Mesenteric fat pad (tissue), 1 donor: ENCODE results near the gene CADM1. TPM values are rescaled to one million over a fixed set of nuclear protein-coding genes. Genes with fewer than 3 reads are reported as not detected.
"Not testable (repeated sequence)": the region's sequence is repeated elsewhere in the genome, so short reads cannot be mapped to it uniquely, and the experiment has no call there.

Experiments used
- DNase-seq: peaks from one replicate; pipeline ENCODE4 v3.0.0-alpha.2; 2020; ENCODE audit warnings: low spot score
- total RNA-seq: library from RNA; stranded (reverse); fragmentation: NEBNext Ultra II Directional; extraction: Animal tissue kit (Norgen Biotek cat#: 25700); gene quantifications from one replicate; pipeline ENCODE4 v1.2.1, GENCODE V29; 2021
- donor health status: DM: yes; HTN: yes; CAD: no.

The CADM1 gene
- total RNA-seq, 1 donor from 2014 or later, result 14.8 TPM

DNA sequence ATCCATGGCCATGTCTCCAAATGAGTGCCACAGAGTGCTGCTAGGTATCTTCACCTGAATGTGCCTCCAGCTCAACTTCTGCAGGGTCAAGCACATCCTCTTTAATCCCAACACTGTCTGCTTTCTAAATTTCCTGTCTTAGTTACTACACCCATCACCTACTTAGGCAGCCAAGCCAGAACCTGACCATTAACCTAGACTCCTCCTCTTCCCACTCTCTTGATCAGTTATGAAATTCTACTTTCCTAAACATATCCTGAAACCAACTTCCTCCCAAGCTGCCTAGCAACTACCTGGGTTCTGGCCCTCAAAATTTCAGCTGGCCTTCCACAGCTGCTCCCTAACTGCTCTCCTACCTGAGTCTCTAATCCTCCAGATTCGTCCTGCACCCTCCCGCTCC is 22.7 kb downstream of the CADM1 start:
- no peak for DNase-seq

DNA sequence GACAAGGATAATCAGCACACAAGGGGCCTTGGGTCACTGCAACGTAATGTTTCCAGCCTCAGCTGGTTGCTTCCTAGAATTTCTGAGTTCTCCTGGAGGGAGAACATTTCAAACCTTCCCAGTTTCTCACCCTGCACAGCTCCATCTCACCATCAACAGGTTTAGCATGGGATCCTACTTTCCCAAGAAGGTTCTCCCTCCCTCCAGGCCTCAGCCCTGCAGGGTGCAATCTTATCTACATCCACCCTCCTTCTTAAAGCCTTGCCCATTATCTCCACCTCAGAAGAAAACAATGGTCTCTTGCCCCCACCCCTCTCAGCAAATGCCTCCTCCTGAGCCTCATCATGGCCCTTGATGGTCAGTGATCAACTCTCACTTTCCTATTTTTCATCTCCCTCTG is 23.6 kb downstream of the CADM1 start:
- DNase-seq, result no peak

DNA sequence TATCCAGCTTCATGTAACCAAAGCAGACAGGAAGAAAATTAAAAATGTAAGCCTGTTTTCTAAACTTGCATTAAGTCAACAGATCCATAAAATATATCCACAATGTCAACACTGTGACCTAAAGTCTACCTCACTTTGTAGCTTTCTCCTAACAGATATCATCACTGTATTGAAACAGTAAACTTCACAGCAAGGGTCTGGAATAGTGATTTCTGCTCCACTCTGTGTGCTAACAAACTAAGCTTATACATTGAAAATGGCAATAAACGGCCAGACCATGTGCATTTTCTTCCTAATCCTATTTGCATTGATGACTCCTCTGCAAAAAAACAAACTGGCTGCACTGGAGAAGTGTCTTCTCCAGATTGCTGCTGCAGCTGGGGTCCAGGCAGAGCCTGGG is 26.8 kb downstream of the CADM1 start:
- DNase-seq, result no peak

DNA sequence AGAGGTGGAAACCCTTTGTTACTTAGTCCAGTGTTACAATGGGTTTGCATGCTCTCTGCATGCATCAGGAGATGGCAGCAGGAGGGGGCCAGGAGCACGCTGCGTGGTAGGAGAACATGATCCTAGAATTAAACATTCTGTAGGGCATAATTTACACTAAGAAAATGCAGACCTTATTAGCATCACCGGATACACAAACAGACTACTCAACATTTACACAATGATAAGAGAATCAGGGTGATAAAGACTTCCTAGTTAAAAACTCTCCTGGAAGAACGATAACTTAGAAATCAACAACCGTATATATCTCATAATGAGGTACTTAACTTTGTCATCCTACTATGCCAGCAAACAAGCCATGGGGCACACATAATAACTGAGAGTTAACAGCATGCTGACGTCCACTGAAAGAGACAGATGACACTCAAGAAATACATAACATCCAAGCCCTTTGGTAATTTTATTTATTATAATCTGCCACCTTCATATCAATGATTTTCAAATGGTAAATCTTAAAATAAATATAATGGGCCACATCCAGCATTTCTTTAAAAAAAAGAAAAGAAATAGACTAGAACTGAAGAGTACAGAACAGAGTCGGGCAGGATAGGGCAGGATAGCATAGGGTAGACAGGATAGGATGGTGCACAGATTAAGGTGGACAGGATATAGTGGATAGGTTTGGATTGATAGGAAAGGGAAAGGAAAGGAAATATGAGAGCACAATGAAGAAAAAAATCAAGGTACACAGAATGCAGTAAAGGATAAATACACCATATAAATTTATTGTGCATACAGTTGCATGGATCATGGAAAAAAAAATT is 27.5 kb downstream of the CADM1 start:
- DNase-seq, result no peak

DNA sequence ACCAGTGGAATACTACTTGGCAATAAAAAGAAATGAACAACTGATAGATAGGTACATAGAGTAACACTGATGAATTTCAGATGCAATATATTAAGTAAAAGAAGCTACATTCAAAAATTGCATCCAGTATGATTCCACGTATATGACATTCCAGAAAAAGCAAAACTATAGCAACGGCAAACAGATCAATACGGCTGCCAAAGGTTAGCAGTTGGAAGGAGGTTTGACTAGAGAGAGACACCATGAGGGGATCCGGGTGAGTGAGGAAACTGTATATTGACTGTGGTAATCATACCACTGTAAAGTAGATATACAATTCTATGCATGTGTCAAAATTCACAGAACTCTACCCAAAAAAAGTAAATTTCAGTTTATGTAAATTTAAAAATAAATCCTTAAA is 28.7 kb downstream of the CADM1 start:
- no peak for DNase-seq

DNA sequence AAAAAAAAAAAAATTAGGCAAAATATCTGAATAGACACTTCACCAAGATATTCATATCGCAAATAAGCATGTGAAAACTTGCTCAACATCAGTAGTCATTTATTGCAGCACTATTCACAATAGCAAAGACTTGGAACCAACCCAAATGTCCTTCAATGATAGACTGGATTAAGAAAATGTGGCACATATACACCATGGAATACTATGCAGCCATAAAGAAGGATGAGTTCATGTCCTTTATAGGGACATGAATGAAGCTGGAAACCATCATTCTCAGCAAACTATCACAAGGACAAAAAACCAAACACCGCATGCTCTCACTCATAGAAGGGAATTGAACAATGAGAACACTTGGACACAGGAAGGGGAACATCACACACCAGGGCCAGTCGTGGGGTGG is 29.9 kb downstream of the CADM1 start:
- not testable (repeated sequence) for DNase-seq

DNA sequence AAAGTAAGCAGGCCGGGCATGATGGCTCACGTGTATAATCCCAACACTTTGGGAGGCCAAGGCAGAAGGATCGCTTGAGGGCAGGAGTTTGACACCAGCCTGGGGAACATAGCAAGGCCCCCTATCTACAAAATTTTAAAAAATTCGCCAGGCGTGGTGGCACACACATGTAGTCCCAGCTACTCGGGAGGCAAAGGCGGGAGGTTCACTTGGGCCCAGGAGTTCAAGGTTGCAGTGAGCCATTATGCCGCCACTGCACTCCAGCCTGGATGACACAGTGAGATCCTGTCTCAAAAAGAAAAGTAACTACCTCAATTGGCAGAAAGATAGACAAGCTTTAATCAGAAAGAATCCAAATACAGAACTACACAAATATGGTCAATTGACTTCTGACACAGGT is 31.0 kb downstream of the CADM1 start:
- DNase-seq, result no peak

DNA sequence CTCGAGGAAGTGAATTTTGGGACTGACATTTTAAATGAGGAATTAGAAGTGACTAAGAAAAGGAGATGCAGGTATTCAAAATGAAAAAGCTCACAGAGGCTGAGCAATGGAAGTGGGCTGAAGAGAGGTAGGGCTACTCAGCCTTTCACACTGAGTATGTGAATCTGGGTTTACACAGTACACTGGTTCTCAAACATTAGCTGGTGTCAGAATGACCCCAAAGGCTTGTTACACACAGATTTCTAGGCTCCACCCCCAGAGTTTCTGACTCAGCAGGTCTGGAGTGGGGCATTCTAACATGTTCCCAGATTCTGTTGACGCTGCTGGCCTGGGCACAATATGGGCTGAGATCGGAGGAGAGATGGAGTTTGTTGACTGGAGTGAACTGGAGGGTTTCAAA is 32.8 kb downstream of the CADM1 start:
- DNase-seq, result no peak

DNA sequence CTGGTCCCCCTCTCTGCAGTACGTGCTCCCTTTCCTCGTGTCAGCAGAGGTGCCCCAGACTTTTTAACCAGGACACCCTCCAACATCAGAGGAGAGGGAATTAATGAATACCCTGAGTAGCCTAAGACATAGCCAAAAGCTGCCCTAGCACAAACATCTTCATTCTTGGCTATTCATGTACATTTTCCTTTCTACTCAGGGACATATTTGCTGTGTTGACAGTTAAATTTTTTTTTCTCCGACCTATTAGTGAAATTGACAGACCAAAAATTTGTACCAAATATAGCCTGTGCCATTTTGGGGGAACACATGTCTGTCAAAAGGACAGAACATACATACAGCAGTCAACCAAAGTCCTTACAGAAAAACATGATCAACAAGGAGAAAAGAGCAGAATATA is 33.3 kb downstream of the CADM1 start:
- DNase-seq, result no peak

DNA sequence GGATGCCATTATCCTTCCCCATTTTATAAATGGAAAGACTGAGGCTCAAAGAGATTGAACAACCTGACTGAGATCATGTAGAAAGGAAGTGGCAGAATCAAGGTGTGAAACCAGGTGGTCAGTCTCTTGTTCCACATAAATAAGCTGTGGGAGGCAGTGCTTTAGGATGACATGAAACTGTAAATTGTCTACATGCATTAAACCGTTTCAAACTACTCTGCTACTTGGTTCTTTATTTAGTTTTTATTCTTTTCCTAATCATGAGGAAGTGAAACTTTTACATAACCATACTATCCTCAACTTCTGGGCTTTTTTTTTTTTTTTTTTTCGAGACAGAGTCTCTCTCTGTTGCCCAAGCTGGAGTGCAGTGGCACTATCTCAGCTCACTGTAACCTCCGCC is 34.9 kb downstream of the CADM1 start:
- DNase-seq, result no peak

DNA sequence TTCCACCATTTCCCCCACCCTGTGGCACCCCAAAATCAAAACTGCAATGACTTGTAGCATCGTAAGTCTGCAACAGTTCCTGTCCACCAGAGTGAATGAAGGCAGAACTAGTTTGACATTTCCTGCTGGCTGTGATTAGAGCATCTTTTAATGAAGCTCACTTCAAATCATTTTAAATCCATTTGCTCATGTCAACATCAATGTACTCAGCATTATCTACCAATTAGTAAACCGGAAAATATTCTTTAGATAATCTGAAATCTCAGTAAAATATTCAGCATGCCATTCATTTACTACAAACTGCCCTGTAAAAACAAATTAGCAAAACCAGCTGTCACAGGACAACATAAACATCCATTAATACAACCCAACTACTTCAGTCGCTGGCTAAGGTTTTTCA is 38.1 kb downstream of the CADM1 start:
- DNase-seq, result no peak

DNA sequence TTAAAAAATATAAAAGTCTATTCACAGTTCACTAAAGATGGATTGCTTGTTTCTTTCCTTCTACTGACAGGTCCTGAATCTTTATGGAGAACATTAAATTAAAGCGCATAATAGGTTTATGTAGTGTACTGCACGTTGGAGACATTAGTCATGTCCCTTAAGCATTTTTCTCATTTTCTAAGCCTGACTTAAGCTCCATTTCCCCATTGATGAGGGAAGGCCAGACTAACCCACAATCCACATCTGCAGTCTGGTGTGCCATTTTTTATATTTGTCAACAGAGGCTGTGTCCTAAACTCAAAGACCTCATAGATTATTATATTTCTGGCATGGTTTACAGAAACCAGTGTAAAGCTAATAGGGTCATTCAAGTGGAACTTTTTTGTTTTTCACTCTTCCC is 39.9 kb downstream of the CADM1 start:
- DNase-seq, result no peak

DNA sequence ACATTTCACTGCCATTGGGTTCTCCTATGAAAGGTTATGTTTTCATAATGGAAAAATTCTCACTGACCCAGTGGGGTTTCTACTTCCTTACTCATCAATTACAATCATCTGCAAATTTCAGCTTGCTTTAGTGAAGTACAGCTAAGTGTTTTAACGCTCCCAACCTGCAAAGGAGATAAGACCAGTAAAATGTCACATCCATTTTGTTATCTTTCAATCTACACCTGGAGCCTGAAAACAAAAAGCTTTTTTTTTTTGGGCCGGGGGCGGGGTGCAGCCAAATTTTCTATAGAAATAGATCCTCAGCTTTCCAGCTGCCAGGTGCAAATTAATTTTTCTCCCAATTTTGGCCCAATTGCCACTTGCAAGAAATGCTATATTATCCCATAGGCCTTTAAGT is 40.6 kb downstream of the CADM1 start:
- DNase-seq, result no peak

DNA sequence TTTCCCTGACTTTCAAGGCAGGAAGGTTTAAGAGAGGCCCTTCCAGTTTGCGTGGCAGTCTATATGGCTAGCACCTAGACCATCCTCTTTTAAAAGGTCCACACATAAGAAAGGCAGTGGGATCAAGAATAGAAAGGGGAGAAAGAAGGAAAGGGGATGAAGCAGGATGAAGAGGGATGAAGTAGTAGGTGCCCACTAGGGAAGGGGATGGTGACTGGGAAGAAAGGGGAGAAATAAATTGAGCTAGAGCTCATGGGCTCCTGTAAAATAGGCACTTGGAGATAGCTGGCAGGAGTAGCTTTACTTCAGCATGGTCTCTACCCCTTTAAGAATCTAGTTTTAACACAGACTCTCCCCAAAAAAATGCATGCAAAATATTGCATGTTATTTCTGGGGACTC is 41.5 kb downstream of the CADM1 start:
- DNase-seq, result no peak

DNA sequence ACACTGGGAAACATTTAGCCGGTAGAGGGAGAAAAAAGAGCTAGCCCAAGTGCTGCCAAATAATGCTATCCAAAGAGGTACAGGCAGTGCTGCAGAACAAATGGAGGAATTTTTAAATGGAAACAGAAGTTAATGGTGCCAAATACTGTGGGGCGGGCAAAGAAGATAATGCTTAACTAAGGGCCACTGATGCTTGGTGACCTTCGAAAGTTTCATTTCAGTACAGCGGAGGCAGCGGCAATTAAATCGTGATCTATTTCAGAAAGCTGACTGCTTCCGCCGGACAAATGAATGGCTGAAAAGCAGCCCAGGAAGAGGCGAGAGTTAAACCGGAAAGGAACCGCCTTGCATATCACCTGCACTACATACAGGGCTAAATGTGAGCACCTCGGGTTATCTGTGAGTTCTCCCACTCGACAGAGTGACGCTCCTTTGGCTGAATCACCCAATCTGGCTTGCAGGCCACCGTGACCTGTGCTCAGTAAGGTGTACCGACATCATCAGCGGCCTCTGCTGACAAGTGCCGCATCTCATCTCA is 42.1 kb downstream of the CADM1 start:
- DNase-seq, result no peak

DNA sequence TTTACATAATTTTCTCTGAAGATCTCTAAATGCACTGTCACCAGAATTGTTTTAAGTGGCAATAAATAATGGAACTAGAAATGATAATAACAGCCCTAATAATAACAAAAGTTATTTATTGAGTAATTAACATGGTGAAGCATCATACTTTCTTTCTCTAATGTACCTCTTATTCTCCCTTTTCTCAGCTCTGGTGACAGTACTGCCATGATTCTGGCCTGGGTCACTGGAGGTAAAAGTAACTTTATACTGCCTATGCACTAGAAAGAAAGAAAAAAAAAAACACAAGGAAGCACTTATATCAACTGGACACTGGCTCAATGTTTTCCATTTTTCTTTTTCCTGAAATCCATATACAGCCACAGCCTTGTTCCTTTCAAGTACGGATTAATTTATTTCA is 43.7 kb downstream of the CADM1 start:
- no peak for DNase-seq

DNA sequence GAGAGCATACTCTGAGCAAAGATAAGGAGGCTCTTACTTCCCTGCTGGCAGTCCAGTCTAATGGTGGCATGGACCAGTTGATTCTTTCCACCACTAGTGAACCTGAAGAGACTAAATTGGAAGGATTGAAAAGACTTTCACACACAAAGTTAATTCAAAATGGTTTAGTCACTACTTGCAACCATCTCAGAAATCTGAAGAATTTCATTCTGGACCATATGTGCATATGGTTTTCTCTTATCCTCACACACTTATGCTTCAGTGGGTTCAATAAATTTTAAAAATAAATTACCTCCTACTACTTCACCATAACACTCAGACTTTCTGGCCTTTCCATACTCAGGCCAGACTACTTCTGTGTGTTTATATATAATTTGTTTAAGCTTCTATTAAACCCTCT is 44.7 kb downstream of the CADM1 start:
- DNase-seq, result no peak

DNA sequence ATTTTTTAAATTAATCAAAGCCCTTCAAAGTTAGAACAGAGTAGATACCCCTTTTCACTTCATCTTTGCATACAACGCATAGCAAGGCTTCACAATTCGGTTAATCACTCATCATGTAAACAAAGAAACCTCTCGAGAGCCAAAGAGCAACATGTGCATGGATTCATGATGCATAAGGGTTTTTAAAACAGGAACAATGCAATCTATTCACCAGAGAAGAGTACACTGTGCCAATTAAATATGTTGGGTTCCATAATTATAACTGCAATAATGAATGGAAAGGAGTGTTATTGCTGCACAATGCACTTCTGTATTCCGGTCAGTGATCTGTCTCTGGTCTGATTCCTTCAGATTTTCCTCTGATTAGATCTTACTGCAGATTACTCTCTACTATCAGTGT is 45.3 kb downstream of the CADM1 start:
- no peak for DNase-seq

DNA sequence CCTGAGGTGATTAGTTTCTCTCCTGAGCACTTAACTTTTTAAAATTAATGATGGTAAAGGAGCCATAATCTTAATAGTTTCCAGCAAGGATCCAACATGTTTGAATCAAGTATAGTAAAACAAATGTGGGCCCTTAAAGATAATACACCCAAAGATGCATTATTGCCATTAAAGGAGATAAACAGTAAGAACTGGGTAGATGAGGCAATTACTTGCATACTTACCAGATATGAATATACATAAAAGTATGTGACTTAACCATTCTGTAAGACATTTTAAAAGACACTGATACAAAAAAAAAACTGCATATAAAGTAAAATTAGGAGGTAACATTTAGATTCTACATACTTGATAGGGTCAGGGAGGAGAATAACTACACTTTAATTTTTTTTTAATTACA is 48.2 kb downstream of the CADM1 start:
- no peak for DNase-seq

DNA sequence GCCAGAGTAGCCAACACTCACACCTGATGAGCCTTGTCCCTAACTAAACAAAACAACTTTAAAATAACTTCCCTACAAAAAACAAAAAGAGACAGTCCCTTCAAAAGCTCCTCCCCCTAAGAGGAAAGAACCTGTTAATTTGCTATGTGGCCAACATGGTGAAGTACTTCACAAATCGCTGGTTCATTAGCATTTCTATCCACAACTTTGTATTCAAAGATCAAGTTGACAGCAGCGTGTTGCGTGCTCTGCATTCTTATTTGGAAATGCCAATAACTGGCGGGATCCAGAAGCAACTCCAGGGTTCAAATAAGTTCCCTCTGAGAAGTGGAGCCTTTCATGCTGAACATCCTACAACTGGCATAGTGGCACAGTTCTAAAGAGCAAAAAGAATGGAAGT is 48.6 kb downstream of the CADM1 start:
- DNase-seq, result no peak

DNA sequence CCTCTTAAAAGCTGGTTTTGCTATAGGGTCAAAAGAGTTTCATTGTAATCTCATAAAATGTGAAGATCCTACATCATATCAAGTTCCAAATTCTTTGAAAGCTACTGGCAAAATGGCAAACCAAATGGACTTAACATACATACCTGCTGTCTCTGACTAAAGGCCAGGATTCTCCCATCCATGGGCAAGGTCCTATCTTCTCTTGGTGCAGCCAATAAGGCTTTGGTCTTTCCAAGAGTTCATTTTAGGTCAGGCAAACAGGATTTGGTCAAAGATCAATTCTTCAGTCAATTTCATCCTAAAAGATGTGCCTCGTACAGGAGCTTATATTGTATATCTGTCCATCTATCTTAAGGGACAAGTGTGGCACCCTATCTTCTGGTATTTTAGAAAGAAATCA is 49.7 kb downstream of the CADM1 start:
- DNase-seq, result no peak

DNA sequence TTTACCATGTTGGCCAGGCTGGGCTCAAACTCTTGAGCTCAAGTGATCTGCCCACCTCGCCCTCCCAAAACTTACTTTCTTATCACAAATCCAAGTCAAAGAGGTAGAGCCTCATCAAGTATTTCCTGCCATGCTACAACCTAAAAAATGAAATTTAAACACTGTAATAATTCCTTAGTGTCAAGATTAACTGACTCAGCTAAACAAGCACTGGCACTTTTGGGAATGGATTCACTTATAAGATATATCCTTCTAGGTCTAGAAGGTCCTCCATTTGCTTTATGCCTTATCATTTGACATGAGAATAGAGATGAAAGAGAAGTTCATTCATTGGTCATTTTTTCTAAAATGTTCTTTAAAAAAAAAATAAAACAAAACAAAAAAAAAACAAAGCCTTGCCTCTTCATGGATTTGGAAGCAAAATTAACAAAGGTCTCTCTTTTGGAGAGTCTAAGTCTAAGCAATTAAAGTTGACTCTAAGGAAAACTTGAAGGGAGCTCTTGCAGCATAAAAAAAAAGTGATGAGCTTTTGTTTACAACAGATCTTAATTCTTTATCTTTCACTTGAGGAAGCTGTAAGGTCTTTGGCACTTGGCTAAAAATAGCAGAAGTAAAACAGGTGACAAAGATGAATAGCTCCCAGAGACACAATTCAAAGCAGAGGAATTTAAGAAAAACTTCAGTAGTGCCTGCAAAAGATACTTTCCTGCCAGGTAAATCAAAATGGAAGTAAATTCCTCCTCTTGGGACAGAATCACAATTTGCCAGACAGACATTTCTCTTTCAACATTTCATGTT is 50.3 kb downstream of the CADM1 start:
- no peak for DNase-seq

DNA sequence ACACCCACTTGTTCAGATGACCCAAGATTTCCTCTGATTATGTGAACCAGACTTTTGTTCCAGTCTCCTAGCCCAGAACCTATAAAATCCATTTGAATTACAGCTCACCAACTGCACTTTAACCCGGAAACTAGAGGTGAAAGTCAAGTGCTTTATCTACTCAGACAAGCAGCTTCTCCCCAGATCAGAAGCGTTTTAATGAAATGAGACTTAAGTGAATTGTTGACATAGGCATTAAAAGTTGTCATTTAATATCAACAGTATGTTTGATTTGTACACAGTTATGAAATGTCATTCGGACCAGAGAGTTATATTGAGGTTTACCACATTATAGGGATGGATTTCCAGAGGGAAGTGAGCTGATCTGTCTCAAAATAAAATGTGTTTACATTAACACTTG is 52.0 kb downstream of the CADM1 start:
- DNase-seq, result no peak
